DND-41 (cell line): ENCODE measurements around the gene ARHGEF4.

ENCODE experiments used
- EZH2 ChIP-seq: IDR thresholded peaks from 3 replicates; pipeline ENCODE4 v1.6.1; 2012; ENCODE audit warnings: borderline replicate concordance, low read depth, mild to moderate bottlenecking, moderate library complexity, low read length, inconsistent platforms; ENCODE audit not compliant: severe bottlenecking
- TF ChIP-seq, protein P1 (sequence below): IDR thresholded peaks from 2 replicates; pipeline ENCODE4 v1.5.1; 2012; ENCODE audit warnings: borderline replicate concordance, low read length, moderate library complexity, mild to moderate bottlenecking; ENCODE audit not compliant: poor library complexity, severe bottlenecking; ENCODE audit errors: extremely low read depth

GRCh38 chr2:130987519-130988425 lies 151.1 kb downstream of the ARHGEF4 start:
- TF ChIP-seq, protein P1, sequence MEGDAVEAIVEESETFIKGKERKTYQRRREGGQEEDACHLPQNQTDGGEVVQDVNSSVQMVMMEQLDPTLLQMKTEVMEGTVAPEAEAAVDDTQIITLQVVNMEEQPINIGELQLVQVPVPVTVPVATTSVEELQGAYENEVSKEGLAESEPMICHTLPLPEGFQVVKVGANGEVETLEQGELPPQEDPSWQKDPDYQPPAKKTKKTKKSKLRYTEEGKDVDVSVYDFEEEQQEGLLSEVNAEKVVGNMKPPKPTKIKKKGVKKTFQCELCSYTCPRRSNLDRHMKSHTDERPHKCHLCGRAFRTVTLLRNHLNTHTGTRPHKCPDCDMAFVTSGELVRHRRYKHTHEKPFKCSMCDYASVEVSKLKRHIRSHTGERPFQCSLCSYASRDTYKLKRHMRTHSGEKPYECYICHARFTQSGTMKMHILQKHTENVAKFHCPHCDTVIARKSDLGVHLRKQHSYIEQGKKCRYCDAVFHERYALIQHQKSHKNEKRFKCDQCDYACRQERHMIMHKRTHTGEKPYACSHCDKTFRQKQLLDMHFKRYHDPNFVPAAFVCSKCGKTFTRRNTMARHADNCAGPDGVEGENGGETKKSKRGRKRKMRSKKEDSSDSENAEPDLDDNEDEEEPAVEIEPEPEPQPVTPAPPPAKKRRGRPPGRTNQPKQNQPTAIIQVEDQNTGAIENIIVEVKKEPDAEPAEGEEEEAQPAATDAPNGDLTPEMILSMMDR = no peak
- no peak for TF ChIP-seq EZH2
